Ascending aorta (tissue), 2 donors: ENCODE data around the gene ANKRD63. TPM values are rescaled to one million over a fixed set of nuclear protein-coding genes. Genes with fewer than 3 reads are reported as not detected.

Experiments used
- DNase-seq, 2 donors: peaks; one replicate each; pipeline ENCODE4 v3.0.0-alpha.2; 2019; ENCODE audit warnings: low spot score in 2 of 2
- H3K27ac ChIP-seq, 2 donors: fragments of 200-600 bp; sonication (generic); one replicate each; pipeline ENCODE4 v1.5.1; 2016 to 2017; ENCODE audit warnings: mild to moderate bottlenecking in 1 of 2
- H3K27me3 ChIP-seq: fragments of 200-600 bp; sonication (generic); one replicate; pipeline ENCODE4 v1.5.1; 2017
- H3K36me3 ChIP-seq, 2 donors: fragments of 200-600 bp; sonication (generic); one replicate each; pipeline ENCODE4 v1.5.1; 2016
- H3K4me1 ChIP-seq, 2 donors: fragments of 200-600 bp; sonication (generic); one replicate each; pipeline ENCODE4 v1.5.1; 2016 to 2017; ENCODE audit warnings: mild to moderate bottlenecking in 1 of 2
- H3K4me3 ChIP-seq, 2 donors: fragments of 200-600 bp; sonication (generic); one replicate each; pipeline ENCODE4 v1.5.1; 2016 to 2017; ENCODE audit warnings: mild to moderate bottlenecking in 1 of 2
- H3K9me3 ChIP-seq, 2 donors: fragments of 200-600 bp; sonication (generic); one replicate each; pipeline ENCODE4 v1.5.1; 2016
- CTCF ChIP-seq, 3 experiments: fragments of 200-600 bp in 2 of 3; fragments of 450-650 bp in 1 of 3; sonication (generic) in 2 of 3; IDR thresholded peaks; one replicate each; pipeline ENCODE4 v1.5.1; 2016 to 2019; ENCODE audit warnings: antibody characterized with exemption in 3 of 3, mild to moderate bottlenecking in 1 of 3, moderate library complexity in 1 of 3
- intact Hi-C: fragments of 100-400 bp; cut with DNase I; formaldehyde crosslinking; loops from one replicate; pipeline ENCODE4 v1.15.1; 2023
- total RNA-seq: library from RNA; depleted of rRNA; stranded (reverse); fragments of >200 nt; gene quantifications from one replicate; pipeline ENCODE4 v1.1.0, GENCODE V29; 2016

ANKRD63 gene
- total RNA-seq, 1 donor from 2014 or later, result not detected

GRCh38 chr15:40257656-40258450, 25.0 kb downstream of the ANKRD63 start:
- no peak for TF ChIP-seq CTCF (IDR thresholded peaks at IDR 0.05)
- intact Hi-C loops, result no loop called here

GRCh38 chr15:40256638-40257235, 26.1 kb downstream of the ANKRD63 start:
- no peak for TF ChIP-seq CTCF (IDR thresholded peaks at IDR 0.05)
- no peak overlapping the region for H3K4me3 ChIP-seq
- intact Hi-C loops, result no loop called here
- H3K36me3 ChIP-seq, result no peaks in the 10 kb centered on the region
- DNase-seq, result no peak
- H3K9me3 ChIP-seq, result no peaks in the 10 kb centered on the region
- no peak overlapping the region for H3K27ac ChIP-seq
- H3K4me1 ChIP-seq, result peaks cover 15 to 16% of the 10 kb centered on the region in 2 donors
- H3K27me3 ChIP-seq, result no peaks in the 10 kb centered on the region

More at GRCh38 chr15:40257656-40258450, 25.0 kb downstream of the ANKRD63 start:
- Histone ChIP-seq H3K9me3 (no peaks in the 10 kb centered on the region), H3K4me1 (peaks cover 9 to 10% of the 10 kb centered on the region in 2 donors), H3K27me3 (no peaks in the 10 kb centered on the region), H3K4me3 (no peak overlapping the region), H3K36me3 (no peaks in the 10 kb centered on the region), H3K27ac (no peak overlapping the region)
- DNase-seq, result no peak

- no peak for DNase-seq
- Histone ChIP-seq H3K4me1 (peaks cover 15 to 16% of the 10 kb centered on the region in 2 donors), H3K36me3 (no peaks in the 10 kb centered on the region), H3K27ac (no peak overlapping the region), H3K9me3 (no peaks in the 10 kb centered on the region), H3K27me3 (no peaks in the 10 kb centered on the region), H3K4me3 (no peak overlapping the region)
- no peak for TF ChIP-seq CTCF (IDR thresholded peaks at IDR 0.05)
- intact Hi-C loops, result no loop called here
These were observed 27.8 kb downstream of the ANKRD63 start for GRCh38 chr15:40255033-40255432.

GRCh38 chr15:40254452-40254851, 28.4 kb downstream of the ANKRD63 start:
- DNase-seq, result no peak
- no peaks in the 10 kb centered on the region for H3K27me3 ChIP-seq
- H3K9me3 ChIP-seq, result no peaks in the 10 kb centered on the region
- peaks cover 15 to 16% of the 10 kb centered on the region in 2 donors for H3K4me1 ChIP-seq
- H3K4me3 ChIP-seq, result no peak overlapping the region
- H3K27ac ChIP-seq, result no peak overlapping the region
- intact Hi-C loops, result no loop called here
- TF ChIP-seq CTCF (IDR thresholded peaks at IDR 0.05), result no peak
- H3K36me3 ChIP-seq, result no peaks in the 10 kb centered on the region

GRCh38 chr15:40253167-40253790, 29.6 kb downstream of the ANKRD63 start:
- Histone ChIP-seq H3K27ac (no peak overlapping the region), H3K9me3 (no peaks in the 10 kb centered on the region), H3K27me3 (no peaks in the 10 kb centered on the region), H3K4me1 (peaks cover 15 to 16% of the 10 kb centered on the region in 2 donors), H3K4me3 (peak overlapping the region; percentile 69 to 78), H3K36me3 (no peaks in the 10 kb centered on the region)
- intact Hi-C loops, result no loop called here
- TF ChIP-seq CTCF (IDR thresholded peaks at IDR 0.05), result no peak
- DNase-seq, result no peak
